ENCODE results near the gene FNIP2. TPM values are rescaled to one million over a fixed set of nuclear protein-coding genes. Genes with fewer than 3 reads are reported as not detected.
"Not testable (repeated sequence)": the region's sequence is repeated elsewhere in the genome, so short reads cannot be mapped to it uniquely, and the experiment has no call there.

The FNIP2 gene
- total RNA-seq = 19.1 and 19.2 TPM in 2 replicates

DNA sequence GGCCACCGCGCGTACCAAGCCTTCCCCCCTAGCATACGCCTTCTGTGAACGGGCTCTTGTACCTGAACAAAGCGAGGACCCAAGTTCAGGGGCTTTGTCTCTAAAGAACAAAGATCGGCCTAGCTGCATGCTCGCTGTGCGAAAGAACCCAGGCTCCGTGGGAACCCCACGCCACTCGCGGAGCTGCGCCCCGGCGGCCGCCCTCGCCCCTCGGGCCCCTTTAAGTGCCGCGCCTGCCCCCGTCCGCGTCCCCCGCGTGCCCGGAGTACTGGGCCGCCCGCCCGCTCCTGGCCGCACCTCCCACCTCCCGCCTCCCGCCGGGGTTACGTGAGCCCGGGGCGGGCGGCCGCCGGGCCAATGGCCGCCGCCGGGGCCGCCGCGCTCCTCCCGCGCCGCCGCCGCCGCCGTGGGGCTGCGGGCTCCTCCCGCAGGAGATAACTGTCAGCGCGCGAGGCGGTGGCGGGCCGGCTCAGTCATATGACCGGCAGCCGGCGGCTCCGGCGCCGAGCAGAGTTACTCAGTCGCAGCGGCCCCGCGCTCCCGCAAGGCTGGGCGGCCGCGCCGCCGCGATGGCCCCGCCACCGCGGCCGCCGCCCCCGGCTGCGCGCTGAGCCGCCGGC, at the start of gene FNIP2:
Gene FNIP2 (plus strand): TSS at position 472 of the 620 bp plus-strand sequence. CDS start 187 bp downstream, outside the sequence.
- Mint-ChIP-seq H3K27ac (peak within 1 kb of the TSS; percentile 98), H3K9me3 (no peaks in the 10 kb centered on the region), H3K4me3 (peak within 1 kb of the TSS; percentile 100), H3K27me3 (no peaks in the 10 kb centered on the region), H3K36me3 (ENCODE audit: low read depth) (peaks cover 6% of the 10 kb centered on the region), H3K4me1 (peaks cover 43% of the 10 kb centered on the region)
- peak; percentile 94 for DNase-seq
- intact Hi-C loops (cut with micrococcal nuclease) = loop anchor here (1.0 to 5.0 kb wide), 7 partner anchors 10 to 439 kb away; partner anchors contain the start of genes C4orf46 and PPID

DNA sequence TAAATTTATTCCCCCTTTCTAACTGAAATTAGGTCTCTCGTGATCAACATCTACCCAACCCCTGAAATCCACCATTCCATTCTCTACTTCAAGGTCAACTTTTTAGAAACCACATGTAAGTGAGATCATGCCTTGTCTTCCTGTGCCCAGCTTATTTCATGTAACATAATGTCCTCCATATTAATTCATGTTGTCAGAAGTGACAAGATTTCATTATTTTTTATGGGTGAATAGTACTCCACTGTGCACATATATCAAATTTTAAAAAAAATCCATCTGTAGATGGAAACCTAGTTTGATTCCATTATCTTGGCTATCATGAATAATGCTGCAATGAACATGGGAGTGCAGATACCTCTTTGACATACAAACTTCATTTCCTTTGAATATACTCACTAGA, 47.1 kb upstream of the FNIP2 start:
- H3K4me3 Mint-ChIP-seq = peak overlapping the region; percentile 95
- peaks cover 3% of the 10 kb centered on the region for H3K9me3 Mint-ChIP-seq
- intact Hi-C loops (cut with micrococcal nuclease) = loop anchor here (2.0 to 10.0 kb wide), 3 partner anchors 105 to 467 kb away; no protein-coding TSS in a partner anchor
- H3K27me3 Mint-ChIP-seq = no peaks in the 10 kb centered on the region
- H3K4me1 Mint-ChIP-seq = peaks cover 47% of the 10 kb centered on the region
- DNase-seq = no peak
- H3K27ac Mint-ChIP-seq = peak overlapping the region; percentile 80
- peaks cover 54% of the 10 kb centered on the region for H3K36me3 Mint-ChIP-seq (ENCODE audit: low read depth)

DNA sequence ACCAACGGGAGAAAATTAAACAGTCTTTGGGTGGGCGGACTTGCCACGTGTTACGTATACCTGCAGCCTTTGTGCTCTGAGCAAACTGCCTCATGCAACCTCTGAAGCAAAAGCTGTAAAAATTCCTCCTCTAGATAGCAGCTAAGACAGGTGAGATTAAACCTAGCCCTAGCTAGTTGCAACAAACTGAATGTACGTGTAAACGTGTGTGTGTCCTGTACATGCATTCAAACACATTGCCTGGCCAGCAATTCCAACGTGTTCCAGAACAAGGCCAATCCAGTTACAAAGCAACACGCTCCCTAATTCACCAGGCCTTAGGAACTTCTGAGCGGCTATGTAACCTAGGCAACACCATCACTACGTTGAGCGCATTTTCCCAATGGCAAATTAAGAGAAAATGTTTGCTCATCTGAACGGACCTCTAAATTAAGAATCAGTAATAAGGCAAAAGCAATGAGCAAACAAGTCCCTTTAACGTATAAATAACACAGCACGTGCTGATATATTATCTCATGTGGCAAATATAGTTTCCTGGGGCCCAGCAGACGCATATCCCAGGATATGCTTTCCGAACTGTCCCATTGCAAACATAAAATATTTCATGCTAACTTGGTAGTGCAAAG, 46.4 kb upstream of the FNIP2 start:
- intact Hi-C loops (cut with micrococcal nuclease) = loop anchor here (2.0 to 10.0 kb wide), 3 partner anchors 104 to 468 kb away; no protein-coding TSS in a partner anchor
- DNase-seq = peak; percentile 70
- H3K4me1 Mint-ChIP-seq = peaks cover 49% of the 10 kb centered on the region

DNA sequence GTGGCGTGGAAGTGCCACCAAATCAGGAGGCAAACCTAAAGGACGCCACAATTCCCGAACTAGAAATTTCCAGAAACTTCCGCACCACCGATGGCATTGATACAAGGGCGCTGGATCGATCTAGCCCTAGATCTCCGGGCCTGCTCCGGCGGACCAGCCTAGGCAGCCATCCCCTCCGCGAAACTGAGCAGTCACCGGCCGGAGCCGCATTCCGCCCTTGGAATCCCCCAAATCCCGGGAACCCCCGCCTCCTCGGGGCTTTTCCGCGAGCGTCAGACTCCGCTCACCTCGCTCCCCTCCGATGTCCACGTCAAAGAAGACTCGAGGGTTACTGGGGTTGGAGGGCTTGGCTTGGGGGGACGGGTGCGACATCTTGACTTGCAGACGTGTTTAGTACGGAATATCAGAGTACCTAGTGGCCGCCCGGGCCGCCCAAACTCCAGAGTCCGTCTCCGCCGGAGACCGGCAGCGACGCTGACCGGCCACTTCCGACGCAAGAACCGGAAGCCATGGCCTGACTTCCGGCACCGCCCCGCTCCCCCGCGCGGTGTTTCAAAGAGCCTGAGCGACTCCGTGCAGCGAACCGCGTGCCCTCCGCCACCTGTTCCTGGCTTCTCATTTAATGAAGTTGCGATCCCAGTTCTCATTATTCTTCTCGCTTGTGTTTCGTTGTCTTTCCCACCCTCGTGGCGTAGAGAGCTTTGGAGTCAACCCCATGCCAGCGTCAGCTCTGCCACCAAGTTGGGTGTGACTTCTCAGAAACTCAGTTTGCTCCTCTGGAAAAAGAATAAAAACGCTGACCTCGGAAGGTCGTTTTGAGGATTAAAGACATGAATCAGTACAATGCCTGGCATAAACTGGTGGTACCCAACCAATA, 45.7 kb upstream of the FNIP2 start, which contains the start of gene PPID:
Gene PPID (minus strand): TSS at position 480 of the 877 bp plus-strand sequence. CDS start 108 bp downstream, at position 372.
- Mint-ChIP-seq H3K36me3 (ENCODE audit: low read depth) (peaks cover 42% of the 10 kb centered on the region), H3K9me3 (peaks cover 3% of the 10 kb centered on the region), H3K27me3 (no peaks in the 10 kb centered on the region), H3K27ac (peak within 1 kb of the TSS; percentile 99), H3K4me3 (peak within 1 kb of the TSS; percentile 95), H3K4me1 (peaks cover 45% of the 10 kb centered on the region)
- DNase-seq = peak; percentile 96
- intact Hi-C loops (cut with micrococcal nuclease) = loop anchor here (1.0 to 10.0 kb wide), 7 partner anchors 46 to 483 kb away; partner anchors contain the start of genes C4orf46, FNIP2 and RAPGEF2

More for the DNA sequence above, 46.4 kb upstream of the FNIP2 start:
- H3K9me3 Mint-ChIP-seq = peaks cover 3% of the 10 kb centered on the region
- peak overlapping the region; percentile 95 for H3K4me3 Mint-ChIP-seq
- peak overlapping the region; percentile 99 for H3K27ac Mint-ChIP-seq
- H3K36me3 Mint-ChIP-seq (ENCODE audit: low read depth) = peaks cover 49% of the 10 kb centered on the region
- no peaks in the 10 kb centered on the region for H3K27me3 Mint-ChIP-seq

DNA sequence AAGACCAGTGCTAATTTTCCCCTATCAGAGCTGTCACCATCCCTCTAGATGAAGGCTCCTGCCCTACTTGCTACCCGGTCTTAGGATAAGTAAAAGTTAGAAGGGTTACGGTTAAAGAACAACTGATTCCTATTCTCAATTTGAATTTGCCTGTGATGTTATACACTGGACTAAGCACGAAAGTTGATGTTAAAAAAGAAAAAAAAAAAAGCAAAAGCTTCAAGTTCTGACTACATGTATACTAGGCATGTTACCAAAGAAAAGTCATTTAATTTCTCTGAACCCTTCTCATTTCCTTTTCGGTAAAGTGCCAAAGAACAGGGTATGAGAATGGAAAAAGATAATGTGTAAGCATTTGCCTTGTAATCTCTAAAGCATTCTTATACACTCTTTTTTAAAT, 44.2 kb upstream of the FNIP2 start:
- Mint-ChIP-seq H3K9me3 (peaks cover 3% of the 10 kb centered on the region), H3K27me3 (no peaks in the 10 kb centered on the region), H3K4me3 (peak overlapping the region; percentile 95), H3K4me1 (peaks cover 51% of the 10 kb centered on the region), H3K27ac (peak overlapping the region; percentile 72), H3K36me3 (ENCODE audit: low read depth) (peaks cover 27% of the 10 kb centered on the region)
- DNase-seq = no peak
- intact Hi-C loops (cut with micrococcal nuclease) = loop anchor here (5.0 to 10.0 kb wide), 2 partner anchors 470 to 723 kb away; no protein-coding TSS in a partner anchor

DNA sequence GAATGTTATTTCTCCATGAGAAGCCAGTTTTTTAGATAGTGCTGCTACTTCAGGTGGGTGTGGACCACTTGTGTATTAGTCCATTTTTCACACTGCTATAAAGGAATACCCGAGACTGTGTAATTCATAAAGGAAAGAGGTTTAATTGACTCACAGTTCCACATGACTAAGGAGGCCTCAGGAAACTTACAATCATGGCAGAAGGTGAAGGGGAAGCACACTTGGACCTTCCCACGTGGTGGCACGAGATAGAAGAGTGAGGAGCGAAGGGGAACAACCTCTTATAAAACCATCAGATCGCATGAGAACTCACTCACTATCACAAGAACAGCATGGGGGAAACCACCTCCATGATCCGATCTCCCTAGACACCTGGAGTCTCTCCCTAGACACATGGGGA, 42.2 kb upstream of the FNIP2 start:
- Mint-ChIP-seq H3K27ac (no peak overlapping the region), H3K4me3 (no peak overlapping the region), H3K4me1 (peaks cover 44% of the 10 kb centered on the region), H3K9me3 (peaks cover 1% of the 10 kb centered on the region), H3K36me3 (ENCODE audit: low read depth) (peaks cover 11% of the 10 kb centered on the region), H3K27me3 (peaks cover 2% of the 10 kb centered on the region)
- intact Hi-C loops (cut with micrococcal nuclease) = loop anchor here (5.0 to 10.0 kb wide), 2 partner anchors 472 to 721 kb away; no protein-coding TSS in a partner anchor
- DNase-seq = peak; percentile 51

DNA sequence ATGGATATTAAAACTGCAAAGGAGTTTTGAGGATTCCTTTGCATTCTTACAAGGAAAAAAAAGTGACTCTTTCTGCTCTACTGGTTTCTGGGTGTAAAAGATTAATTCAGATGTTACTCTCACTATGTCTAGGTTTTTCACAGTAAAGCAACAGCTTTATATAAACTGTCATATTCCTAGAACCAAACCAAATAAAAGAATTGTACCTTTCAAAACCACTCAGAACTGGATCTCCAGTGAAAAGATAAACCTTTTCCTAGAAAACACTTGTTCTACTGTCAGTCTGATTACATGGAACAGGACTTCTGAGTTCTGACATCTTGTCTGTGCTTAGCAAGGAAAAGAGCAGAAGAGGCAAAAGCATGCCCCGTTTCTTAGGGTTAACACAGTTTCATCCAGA, 40.6 kb upstream of the FNIP2 start:
- Mint-ChIP-seq H3K27ac (no peak overlapping the region), H3K27me3 (peaks cover 10% of the 10 kb centered on the region), H3K36me3 (ENCODE audit: low read depth) (no peaks in the 10 kb centered on the region), H3K4me3 (no peak overlapping the region), H3K9me3 (no peaks in the 10 kb centered on the region), H3K4me1 (peaks cover 36% of the 10 kb centered on the region)
- DNase-seq = peak; percentile 48
- intact Hi-C loops (cut with micrococcal nuclease) = loop anchor here (5.0 to 10.0 kb wide), 2 partner anchors 473 to 719 kb away; no protein-coding TSS in a partner anchor

DNA sequence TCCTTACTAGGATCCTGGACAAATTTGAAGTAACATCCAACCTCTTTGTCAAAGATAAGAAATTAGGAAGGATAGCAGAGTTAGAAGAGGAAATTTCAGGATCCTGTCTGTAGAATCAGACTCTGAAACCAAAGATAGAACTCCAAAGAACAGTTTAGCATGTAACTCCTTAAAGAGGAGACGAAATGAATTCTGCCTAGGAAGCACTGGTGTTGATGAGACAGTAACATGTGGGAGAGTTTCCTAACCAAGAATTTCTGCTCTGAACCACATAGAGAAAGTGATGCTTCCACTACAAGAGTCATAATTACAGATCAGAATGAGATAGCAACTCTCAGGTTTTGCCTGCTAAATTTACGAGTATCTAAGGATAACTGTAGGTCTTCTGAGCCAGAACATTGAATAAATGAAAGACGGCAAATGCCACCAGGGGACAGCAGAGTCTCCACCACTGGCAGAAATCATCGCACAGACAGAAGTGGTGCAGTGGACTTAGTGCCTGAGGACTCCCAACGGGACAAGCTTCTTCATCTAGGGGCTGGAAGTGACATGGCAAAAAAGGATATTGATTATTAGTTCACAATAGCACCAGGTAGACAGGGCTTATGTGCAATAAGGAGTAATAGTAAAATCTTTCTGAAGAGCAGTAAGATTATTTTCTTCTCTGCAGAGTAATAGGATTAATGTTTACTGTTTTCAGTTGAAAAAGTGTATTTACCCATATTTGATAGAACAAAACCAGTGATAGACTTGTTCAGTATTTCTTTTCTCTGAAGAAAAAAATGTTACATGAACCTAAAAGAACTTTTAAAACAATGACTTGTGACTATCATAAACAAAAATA, 38.9 kb upstream of the FNIP2 start:
- Mint-ChIP-seq H3K9me3 (no peaks in the 10 kb centered on the region), H3K27ac (no peak overlapping the region), H3K27me3 (peaks cover 13% of the 10 kb centered on the region), H3K4me1 (peaks cover 26% of the 10 kb centered on the region), H3K4me3 (no peak overlapping the region), H3K36me3 (ENCODE audit: low read depth) (no peaks in the 10 kb centered on the region)
- peak; percentile 85 for DNase-seq
- intact Hi-C loops (cut with micrococcal nuclease) = loop anchor here (1.0 to 10.0 kb wide), 4 partner anchors 120 to 717 kb away; no protein-coding TSS in a partner anchor

DNA sequence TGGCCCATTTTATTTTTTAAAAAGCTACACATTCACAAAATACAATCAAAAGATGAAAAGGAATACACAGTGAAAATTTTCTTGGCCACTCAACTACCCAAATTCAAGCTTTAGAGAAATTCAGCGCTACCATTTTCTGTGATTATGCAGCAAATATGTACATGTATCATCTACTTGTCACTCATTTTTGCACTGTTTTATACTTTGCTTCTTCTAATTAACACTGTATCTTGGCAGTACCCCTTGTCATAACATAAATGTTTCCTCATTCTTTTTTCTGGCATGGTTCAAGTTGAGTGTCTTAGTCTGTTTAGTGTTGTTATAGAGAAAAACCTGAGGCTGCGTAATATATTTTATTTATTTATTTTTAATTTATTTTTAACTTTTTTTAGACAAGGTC, 30.0 kb upstream of the FNIP2 start:
- no peaks in the 10 kb centered on the region for H3K9me3 Mint-ChIP-seq
- H3K4me1 Mint-ChIP-seq = no peaks in the 10 kb centered on the region
- intact Hi-C loops (cut with micrococcal nuclease) = no loop called here
- no peak overlapping the region for H3K27ac Mint-ChIP-seq
- no peaks in the 10 kb centered on the region for H3K36me3 Mint-ChIP-seq (ENCODE audit: low read depth)
- DNase-seq = no peak
- peaks cover 6% of the 10 kb centered on the region for H3K27me3 Mint-ChIP-seq
- H3K4me3 Mint-ChIP-seq = no peak overlapping the region

DNA sequence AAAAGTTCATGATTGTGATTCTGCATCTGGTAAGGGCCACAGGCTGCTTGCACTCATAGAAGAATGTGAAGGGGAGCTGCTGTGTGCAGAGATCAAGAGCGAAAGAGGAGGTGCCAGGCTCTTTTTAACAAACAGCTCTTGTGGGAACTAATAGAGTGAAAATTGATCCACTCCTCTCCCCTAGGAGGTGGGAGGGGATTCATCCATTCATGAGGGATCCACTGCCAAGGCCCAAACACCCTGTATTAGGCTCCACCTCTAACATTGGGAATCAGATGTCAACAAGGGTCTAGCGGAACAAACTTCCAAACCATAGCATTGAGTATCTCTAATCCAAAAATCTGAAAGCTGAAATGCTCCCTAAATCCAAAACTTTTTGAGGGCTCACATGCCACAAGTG, 29.2 kb upstream of the FNIP2 start:
- Mint-ChIP-seq H3K27ac (no peak overlapping the region), H3K4me1 (no peaks in the 10 kb centered on the region), H3K27me3 (peaks cover 6% of the 10 kb centered on the region), H3K4me3 (no peak overlapping the region), H3K36me3 (ENCODE audit: low read depth) (no peaks in the 10 kb centered on the region), H3K9me3 (no peaks in the 10 kb centered on the region)
- intact Hi-C loops (cut with micrococcal nuclease) = no loop called here
- DNase-seq = peak; percentile 38

DNA sequence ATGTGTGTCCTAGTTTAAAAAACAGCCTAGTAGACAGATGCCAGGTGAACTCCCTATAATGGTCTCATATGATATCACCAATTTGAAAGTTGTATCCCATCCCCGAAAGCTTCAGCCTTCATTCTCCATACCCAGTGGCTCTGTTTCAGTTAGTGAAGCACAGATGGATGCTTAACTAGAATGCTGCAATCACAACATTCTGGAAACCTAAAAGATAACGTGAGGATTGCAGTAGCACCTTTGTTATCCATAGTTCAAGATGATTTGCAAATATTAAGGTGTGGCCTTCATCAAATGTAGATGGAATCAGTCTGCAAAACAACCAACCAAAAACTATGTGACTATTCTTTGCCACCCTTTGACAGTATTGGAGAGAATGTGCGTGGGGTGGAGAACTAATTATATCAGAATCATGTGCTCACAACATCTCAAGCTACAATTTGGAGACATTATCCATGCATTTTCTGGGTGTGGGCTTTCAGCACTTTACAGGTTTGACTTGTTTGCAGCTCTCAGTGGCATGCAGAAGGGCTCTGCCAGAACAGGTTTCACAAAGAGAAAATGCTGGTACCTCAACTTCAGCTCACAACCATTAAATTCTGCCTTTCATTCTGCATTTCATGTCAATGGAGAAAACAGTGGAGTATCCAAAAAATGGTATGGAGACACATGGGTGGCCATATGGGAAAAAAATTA, 27.4 kb upstream of the FNIP2 start:
- H3K4me1 Mint-ChIP-seq = no peaks in the 10 kb centered on the region
- no peak overlapping the region for H3K4me3 Mint-ChIP-seq
- DNase-seq = no peak
- no peaks in the 10 kb centered on the region for H3K36me3 Mint-ChIP-seq (ENCODE audit: low read depth)
- no peak overlapping the region for H3K27ac Mint-ChIP-seq
- peaks cover 6% of the 10 kb centered on the region for H3K27me3 Mint-ChIP-seq
- intact Hi-C loops (cut with micrococcal nuclease) = no loop called here
- H3K9me3 Mint-ChIP-seq = no peaks in the 10 kb centered on the region

DNA sequence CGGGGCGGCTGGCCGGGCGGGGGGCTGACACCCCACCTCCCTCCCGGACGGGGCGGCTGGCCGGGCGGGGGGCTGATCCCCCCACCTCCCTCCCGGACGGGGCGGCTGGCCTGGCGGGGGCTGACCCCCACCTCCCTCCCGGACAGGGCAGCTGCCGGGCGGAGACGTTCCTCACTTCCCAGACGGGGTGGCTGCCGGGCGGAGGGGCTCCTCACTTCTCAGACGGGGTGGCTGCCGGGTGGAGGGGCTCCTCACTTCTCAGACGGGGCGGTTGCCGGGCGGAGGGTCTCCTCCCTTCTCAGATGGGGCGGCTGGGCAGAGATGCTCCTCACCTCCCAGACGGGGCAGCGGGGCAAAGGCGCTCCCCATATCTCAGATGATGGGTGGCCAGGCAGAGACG, 22.3 kb upstream of the FNIP2 start:
- H3K9me3 Mint-ChIP-seq; H3K36me3 Mint-ChIP-seq (ENCODE audit: low read depth); H3K27ac Mint-ChIP-seq; intact Hi-C loops (cut with micrococcal nuclease); H3K4me3 Mint-ChIP-seq; H3K4me1 Mint-ChIP-seq; H3K27me3 Mint-ChIP-seq: not testable (repeated sequence)
- peak; percentile 18 for DNase-seq
